Lower lobe of right lung (tissue), 2 donors: ENCODE results near the gene NT5C1A. TPM values are rescaled to one million over a fixed set of nuclear protein-coding genes. Genes with fewer than 3 reads are reported as not detected.

ENCODE experiments used
- ATAC-seq, 2 donors: fragments of 200-7000 bp; cut with Tn5 transposase; one replicate each; pipeline ENCODE4 v1.9.1; 2020 to 2022; ENCODE audit warnings: mild to moderate bottlenecking in 2 of 2, moderate library complexity in 2 of 2
- DNase-seq: peaks from one replicate; pipeline ENCODE4 v3.0.0-alpha.2; 2020
- H3K27ac ChIP-seq: fragments of 200-600 bp; one replicate; pipeline ENCODE4 v1.8.0; 2022
- H3K27me3 ChIP-seq: fragments of 200-600 bp; one replicate; pipeline ENCODE4 v1.8.0; 2022; ENCODE audit warnings: low read depth
- H3K36me3 ChIP-seq: fragments of 200-600 bp; one replicate; pipeline ENCODE4 v1.8.0; 2022; ENCODE audit warnings: mild to moderate bottlenecking
- H3K4me1 ChIP-seq: fragments of 200-600 bp; one replicate; pipeline ENCODE4 v1.8.0; 2022
- H3K4me3 ChIP-seq: fragments of 200-600 bp; one replicate; pipeline ENCODE4 v1.8.0; 2022; ENCODE audit warnings: mild to moderate bottlenecking
- H3K9me3 ChIP-seq: fragments of 200-600 bp; one replicate; pipeline ENCODE4 v1.8.0; 2022
- intact Hi-C: fragments of 100-400 bp; cut with DNase I; formaldehyde crosslinking; loops from one replicate; pipeline ENCODE4 v1.11.0; 2022
- total RNA-seq: library from RNA; stranded (reverse); fragmentation: NEBNext Ultra II Directional; extraction: Animal tissue kit (Norgen Biotek cat#: 25700); gene quantifications from one replicate; pipeline ENCODE4 v1.2.1, GENCODE V29; 2021
- TF ChIP-seq, protein P1 (sequence below): fragments of 200-600 bp; IDR thresholded peaks from one replicate; pipeline ENCODE4 v1.8.0; 2022; ENCODE audit warnings: antibody characterized with exemption, mild to moderate bottlenecking
- donor health status: DM: no; HTN: yes; CAD: no; lungs with severe emphysema.

NT5C1A gene
- total RNA-seq, 1 donor from 2014 or later, result not detected

DNA sequence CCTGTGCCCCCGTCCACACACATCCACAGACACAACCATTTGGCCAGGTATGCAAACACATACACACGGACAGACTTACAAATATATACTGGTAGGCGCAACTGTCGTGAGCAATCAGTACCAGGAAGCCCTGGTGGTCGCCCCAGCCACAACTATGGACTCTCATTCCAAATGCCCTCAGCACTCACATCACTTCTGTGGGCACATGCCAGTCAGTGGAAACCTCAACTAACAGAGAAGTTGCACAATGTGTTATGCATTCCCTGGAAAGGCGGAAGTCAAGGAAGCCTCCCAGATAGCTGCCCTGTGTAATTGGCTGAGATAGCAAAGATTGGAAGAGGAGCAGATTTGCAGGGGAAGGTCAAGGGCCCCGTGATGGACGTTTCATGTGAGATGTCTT is 31.0 kb downstream of the NT5C1A start:
- no peak overlapping the region for H3K27ac ChIP-seq
- no peaks in the 10 kb centered on the region for H3K36me3 ChIP-seq
- TF ChIP-seq, protein P1, sequence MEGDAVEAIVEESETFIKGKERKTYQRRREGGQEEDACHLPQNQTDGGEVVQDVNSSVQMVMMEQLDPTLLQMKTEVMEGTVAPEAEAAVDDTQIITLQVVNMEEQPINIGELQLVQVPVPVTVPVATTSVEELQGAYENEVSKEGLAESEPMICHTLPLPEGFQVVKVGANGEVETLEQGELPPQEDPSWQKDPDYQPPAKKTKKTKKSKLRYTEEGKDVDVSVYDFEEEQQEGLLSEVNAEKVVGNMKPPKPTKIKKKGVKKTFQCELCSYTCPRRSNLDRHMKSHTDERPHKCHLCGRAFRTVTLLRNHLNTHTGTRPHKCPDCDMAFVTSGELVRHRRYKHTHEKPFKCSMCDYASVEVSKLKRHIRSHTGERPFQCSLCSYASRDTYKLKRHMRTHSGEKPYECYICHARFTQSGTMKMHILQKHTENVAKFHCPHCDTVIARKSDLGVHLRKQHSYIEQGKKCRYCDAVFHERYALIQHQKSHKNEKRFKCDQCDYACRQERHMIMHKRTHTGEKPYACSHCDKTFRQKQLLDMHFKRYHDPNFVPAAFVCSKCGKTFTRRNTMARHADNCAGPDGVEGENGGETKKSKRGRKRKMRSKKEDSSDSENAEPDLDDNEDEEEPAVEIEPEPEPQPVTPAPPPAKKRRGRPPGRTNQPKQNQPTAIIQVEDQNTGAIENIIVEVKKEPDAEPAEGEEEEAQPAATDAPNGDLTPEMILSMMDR, result no peak
- ATAC-seq (no peak), DNase-seq (no peak)
- intact Hi-C loops, result no loop called here
- H3K27me3 ChIP-seq, result peaks cover 4% of the 10 kb centered on the region
- H3K4me1 ChIP-seq, result peaks cover 17% of the 10 kb centered on the region
- no peaks in the 10 kb centered on the region for H3K9me3 ChIP-seq
- no peak overlapping the region for H3K4me3 ChIP-seq

DNA sequence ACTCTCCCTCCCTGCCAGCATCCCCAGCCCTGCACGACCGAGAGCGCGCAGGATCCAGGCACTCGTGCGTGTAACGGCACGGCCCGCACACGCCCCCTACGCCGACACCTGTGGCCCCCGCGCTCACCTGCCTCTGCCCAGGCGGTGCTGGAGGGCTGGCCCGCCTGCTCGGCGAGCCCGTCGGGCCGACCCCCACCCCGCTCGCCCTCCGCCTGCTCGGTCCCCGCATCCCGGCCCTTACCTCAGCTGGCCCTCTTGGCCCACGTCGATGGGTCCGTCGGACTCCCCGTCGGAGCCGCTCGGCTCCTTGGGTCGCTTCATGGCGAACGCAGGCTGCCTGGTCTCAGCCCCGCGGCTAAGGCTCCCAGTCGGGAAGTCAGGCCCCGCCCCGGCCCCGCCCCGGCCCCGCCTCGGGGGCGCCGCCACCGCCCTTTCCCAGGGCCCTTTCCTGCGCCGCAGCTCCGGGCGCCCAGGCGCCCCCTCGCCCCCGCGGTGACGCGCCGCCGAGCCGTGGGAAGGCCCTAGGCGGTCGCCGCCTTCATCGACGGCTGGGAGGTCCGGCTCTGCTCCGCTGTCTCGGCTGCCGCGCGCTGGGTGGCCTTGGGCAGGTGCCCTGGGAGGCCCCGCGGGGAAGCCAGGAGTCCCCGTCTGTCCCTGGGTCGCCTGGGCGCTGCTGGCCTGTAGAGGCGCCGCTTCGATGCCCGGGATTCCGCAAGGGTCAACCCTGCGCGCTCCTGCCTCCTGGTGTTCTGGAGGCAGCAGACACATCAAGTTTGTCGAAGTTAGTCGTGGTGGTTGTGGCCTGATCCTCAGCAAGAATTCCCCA is 32.4 kb downstream of the NT5C1A start, which contains the start of gene HEYL:
TSS of gene HEYL (minus strand) at position 339 of the 826 bp plus-strand sequence. CDS start at position 321, 18 bp downstream.
- no peaks in the 10 kb centered on the region for H3K36me3 ChIP-seq
- ATAC-seq (peak; percentile 96 to 98), DNase-seq (peak; percentile 84)
- H3K4me3 ChIP-seq, result peak within 1 kb of the TSS; percentile 71
- intact Hi-C loops, result no loop called here
- peaks cover 23% of the 10 kb centered on the region for H3K4me1 ChIP-seq
- peak within 1 kb of the TSS; percentile 84 for H3K27ac ChIP-seq
- TF ChIP-seq, protein P1, result peak; percentile 58
- H3K9me3 ChIP-seq, result no peaks in the 10 kb centered on the region
- H3K27me3 ChIP-seq, result peaks cover 4% of the 10 kb centered on the region

DNA sequence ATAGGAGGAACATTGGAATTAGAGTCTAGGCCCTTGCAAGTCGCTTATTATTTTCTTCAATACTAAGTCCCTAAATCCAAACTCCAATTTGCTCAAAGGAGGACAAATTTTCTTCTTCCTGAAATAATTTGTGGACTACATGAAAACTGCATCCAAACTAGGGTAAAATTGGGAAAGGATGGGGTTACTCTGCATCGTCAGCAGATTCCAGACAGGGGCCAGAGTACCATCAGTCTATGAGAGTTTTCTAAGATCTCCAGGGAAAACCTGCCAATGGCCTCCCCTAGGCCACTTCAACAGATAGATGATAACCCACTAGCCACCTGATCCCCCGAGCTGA is 33.0 kb downstream of the NT5C1A start:
- Histone ChIP-seq H3K4me3 (peak overlapping the region; percentile 71), H3K27ac (peak overlapping the region; percentile 84), H3K27me3 (peaks cover 4% of the 10 kb centered on the region), H3K9me3 (no peaks in the 10 kb centered on the region), H3K36me3 (no peaks in the 10 kb centered on the region), H3K4me1 (peaks cover 25% of the 10 kb centered on the region)
- ATAC-seq, result no peak
- TF ChIP-seq, protein P1, result no peak
- intact Hi-C loops, result no loop called here
- DNase-seq, result no peak

DNA sequence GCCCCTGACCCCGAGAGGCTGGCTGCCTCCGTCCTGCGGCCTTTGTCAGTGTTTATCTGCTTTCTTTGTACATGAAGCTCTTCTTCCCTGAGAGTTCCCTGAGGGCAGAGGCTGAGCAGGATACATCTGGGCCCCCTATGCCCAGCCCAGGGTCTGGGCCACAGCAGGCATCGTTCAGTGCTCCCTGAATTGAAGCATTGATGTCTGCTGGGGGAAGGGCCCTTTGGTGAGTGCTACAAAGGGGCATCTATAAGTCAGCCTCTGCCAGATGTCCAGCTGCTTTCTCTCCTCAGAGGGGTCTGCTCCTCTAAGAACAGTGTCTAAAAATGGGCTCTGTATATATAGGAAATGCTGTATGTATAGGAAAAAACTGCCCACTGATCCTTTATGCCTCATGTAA is 34.5 kb downstream of the NT5C1A start:
- H3K4me3 ChIP-seq, result peak overlapping the region; percentile 71
- DNase-seq (no peak), ATAC-seq (no peak)

DNA sequence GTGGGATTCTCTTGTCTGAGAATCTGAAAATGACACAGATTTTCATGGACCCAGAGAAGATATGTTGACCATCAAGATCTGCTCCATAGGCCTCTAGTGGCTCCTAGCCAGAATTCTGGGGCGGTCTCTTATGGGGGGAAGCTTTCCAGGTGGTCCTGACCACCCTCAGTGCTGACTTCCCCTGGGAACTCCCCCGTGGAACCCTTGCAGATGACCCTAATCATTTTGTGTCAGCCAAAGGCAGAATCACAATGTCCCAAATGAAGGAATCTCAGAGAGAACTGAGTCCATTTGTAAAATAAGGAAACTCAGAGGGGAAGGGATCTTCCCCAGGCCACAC is 36.1 kb downstream of the NT5C1A start:
- TF ChIP-seq, protein P1, result no peak
- H3K9me3 ChIP-seq, result no peaks in the 10 kb centered on the region
- H3K27me3 ChIP-seq, result peaks cover 4% of the 10 kb centered on the region
- H3K4me1 ChIP-seq, result peaks cover 25% of the 10 kb centered on the region
- ATAC-seq, result no peak
- intact Hi-C loops, result no loop called here
- peak overlapping the region; percentile 23 for H3K4me3 ChIP-seq
- no peak for DNase-seq
- peaks cover 6% of the 10 kb centered on the region for H3K36me3 ChIP-seq
- H3K27ac ChIP-seq, result peak overlapping the region; percentile 58

More for the DNA sequence above, 34.5 kb downstream of the NT5C1A start:
- Histone ChIP-seq H3K27me3 (peaks cover 4% of the 10 kb centered on the region), H3K27ac (no peak overlapping the region), H3K4me1 (peaks cover 25% of the 10 kb centered on the region), H3K9me3 (no peaks in the 10 kb centered on the region), H3K36me3 (no peaks in the 10 kb centered on the region)
- intact Hi-C loops, result no loop called here
- TF ChIP-seq, protein P1, result no peak
